Thyroid gland (tissue), 4 donors: ENCODE results near the gene NSUN3. TPM values are rescaled to one million over a fixed set of nuclear protein-coding genes. Genes with fewer than 3 reads are reported as not detected.

Source experiments
- DNase-seq, 2 donors: peaks; one replicate each; pipeline ENCODE4 v3.0.0-alpha.2; 2019
- H3K27ac ChIP-seq, 3 donors: fragments of 200-600 bp; sonication (generic); 1 replicate in 2 of 3; 2 replicates in 1 of 3; pipeline ENCODE4 v1.5.1; 2016 to 2019; ENCODE audit warnings: mild to moderate bottlenecking in 1 of 3, moderate library complexity in 1 of 3
- H3K27me3 ChIP-seq: fragments of 200-600 bp; sonication (generic); one replicate; pipeline ENCODE4 v1.5.1; 2019
- H3K36me3 ChIP-seq, 2 donors: fragments of 200-600 bp; sonication (generic); one replicate each; pipeline ENCODE4 v1.5.1; 2016 to 2019
- H3K4me1 ChIP-seq, 2 donors: fragments of 200-600 bp; sonication (generic); one replicate each; pipeline ENCODE4 v1.5.1; 2017 to 2019
- H3K4me3 ChIP-seq, 3 donors: fragments of 200-600 bp; sonication (generic); replicated peaks in 1 of 3; 1 replicate in 2 of 3; 2 replicates in 1 of 3; pipeline ENCODE4 v1.5.1; 2016; ENCODE audit warnings: mild to moderate bottlenecking in 1 of 3
- H3K9me3 ChIP-seq: fragments of 200-600 bp; sonication (generic); one replicate; pipeline ENCODE4 v1.5.1; 2017
- CTCF ChIP-seq, 6 experiments: fragments of 200-600 bp in 3 of 6; fragments of 450-650 bp in 3 of 6; sonication (generic) in 3 of 6; IDR thresholded peaks; one replicate each; pipeline ENCODE4 v1.5.1; 2016 to 2019; ENCODE audit warnings: antibody characterized with exemption in 6 of 6, mild to moderate bottlenecking in 2 of 6, inconsistent platforms in 1 of 6, moderate library complexity in 1 of 6
- POLR2A ChIP-seq, 2 donors: fragments of 450-650 bp; IDR thresholded peaks; one replicate each; pipeline ENCODE4 v1.6.1; 2017; ENCODE audit warnings: antibody characterized with exemption in 2 of 2, mild to moderate bottlenecking in 2 of 2, moderate library complexity in 1 of 2
- WGBS, 2 donors: methylation state at CpG; one replicate each; pipeline ENCODE4 v1.1.5; 2017; 5-methylcytosine and 5-hydroxymethylcytosine counted together
- intact Hi-C: fragments of 100-400 bp; cut with DNase I; formaldehyde crosslinking; loops from one replicate; pipeline ENCODE4 v1.15.1; 2023
- total RNA-seq, 4 donors: library from RNA; depleted of rRNA; stranded (reverse); fragments of >200 nt; gene quantifications; one replicate each; pipeline ENCODE4 v1.2.3, GENCODE V29; 2016

Gene NSUN3
- total RNA-seq, 4 donors from 2014 or later, result 12.5 to 22.5 (median 15.4) TPM

- no peak for DNase-seq
- WGBS, 2 donors, result 81 to 87% methylated on average over 1 of the region's 1 CpG
Measured at GRCh38 chr3:94156626-94157025, 93.8 kb downstream of the NSUN3 start.

GRCh38 chr3:94158512-94158911 is 95.7 kb downstream of the NSUN3 start:
- DNase-seq, result no peak
- WGBS, 2 donors, result 89% methylated on average over 4 of the region's 4 CpGs
- Histone ChIP-seq H3K4me1 (no peaks in the 10 kb centered on the region), H3K36me3 (no peaks in the 10 kb centered on the region), H3K9me3 (no peaks in the 10 kb centered on the region), H3K4me3 (no peak overlapping the region), H3K27ac (no peak overlapping the region), H3K27me3 (no peaks in the 10 kb centered on the region)
- intact Hi-C loops, result no loop called here
- no peak for TF ChIP-seq CTCF (IDR thresholded peaks at IDR 0.05)
- TF ChIP-seq POLR2A (IDR thresholded peaks at IDR 0.05), result no peak

More at GRCh38 chr3:94156626-94157025, 93.8 kb downstream of the NSUN3 start:
- H3K27me3 ChIP-seq, result no peaks in the 10 kb centered on the region
- no peaks in the 10 kb centered on the region for H3K9me3 ChIP-seq
- no peak overlapping the region for H3K27ac ChIP-seq
- intact Hi-C loops, result no loop called here
- no peak overlapping the region for H3K4me3 ChIP-seq
- no peaks in the 10 kb centered on the region for H3K36me3 ChIP-seq
- no peak for TF ChIP-seq CTCF (IDR thresholded peaks at IDR 0.05)
- no peak for TF ChIP-seq POLR2A (IDR thresholded peaks at IDR 0.05)
- H3K4me1 ChIP-seq, result no peaks in the 10 kb centered on the region

- Histone ChIP-seq H3K36me3 (no peaks in the 10 kb centered on the region), H3K27ac (no peak overlapping the region), H3K4me1 (no peaks in the 10 kb centered on the region), H3K27me3 (no peaks in the 10 kb centered on the region), H3K9me3 (no peaks in the 10 kb centered on the region), H3K4me3 (no peak overlapping the region)
- 59 to 64% methylated on average over 9 of the region's 9 CpGs for WGBS, 2 donors
- intact Hi-C loops, result no loop called here
- DNase-seq, result no peak
- TF ChIP-seq CTCF (IDR thresholded peaks at IDR 0.05) (no peak), POLR2A (IDR thresholded peaks at IDR 0.05) (no peak)
Measured at GRCh38 chr3:94159062-94159828, 96.4 kb downstream of the NSUN3 start.

DNA sequence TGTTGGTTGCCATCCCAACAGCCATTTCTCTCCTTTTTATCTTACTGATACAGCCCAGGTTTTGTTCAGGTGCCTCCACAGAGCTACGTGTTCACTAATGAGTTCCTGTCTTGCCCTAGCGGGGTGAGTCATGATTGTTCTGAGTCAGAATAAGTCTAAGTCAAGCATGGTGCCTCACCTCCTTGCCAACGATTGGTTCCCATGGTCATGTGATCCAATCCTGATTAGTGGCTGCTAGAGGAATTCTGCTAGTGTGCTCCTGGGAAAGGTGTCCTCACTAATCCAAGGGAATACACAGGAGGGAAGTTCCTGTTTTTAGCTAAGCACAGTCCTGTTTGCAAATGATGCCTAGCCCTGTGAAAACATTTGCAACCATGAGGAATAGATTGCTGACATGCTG is 99.8 kb downstream of the NSUN3 start:
- intact Hi-C loops, result no loop called here
- Histone ChIP-seq H3K27ac (no peak overlapping the region), H3K27me3 (no peaks in the 10 kb centered on the region), H3K4me1 (no peaks in the 10 kb centered on the region), H3K4me3 (no peak overlapping the region), H3K36me3 (no peaks in the 10 kb centered on the region), H3K9me3 (no peaks in the 10 kb centered on the region)
- no peak for TF ChIP-seq CTCF (IDR thresholded peaks at IDR 0.05)
- TF ChIP-seq POLR2A (IDR thresholded peaks at IDR 0.05), result no peak
- DNase-seq, result no peak
- WGBS, 2 donors, result 80 to 100% methylated on average over 3 of the region's 3 CpGs

GRCh38 chr3:94167346-94167745 is 104.5 kb downstream of the NSUN3 start:
- Histone ChIP-seq H3K27ac (no peak overlapping the region), H3K27me3 (no peaks in the 10 kb centered on the region), H3K9me3 (no peaks in the 10 kb centered on the region), H3K4me1 (no peaks in the 10 kb centered on the region), H3K36me3 (no peaks in the 10 kb centered on the region), H3K4me3 (no peak overlapping the region)
- intact Hi-C loops, result no loop called here
- no peak for TF ChIP-seq POLR2A (IDR thresholded peaks at IDR 0.05)
- TF ChIP-seq CTCF (IDR thresholded peaks at IDR 0.05), result no peak
- DNase-seq, result no peak
- 74 to 81% methylated on average over 2 of the region's 2 CpGs for WGBS, 2 donors
